Measurements from ENCODE around the gene LRRN4.

The LRRN4 gene

GRCh38 chr20:6029538-6029937 is 24.3 kb downstream of the LRRN4 start:
- no peak for DNase-seq

- DNase-seq = no peak
Observed at GRCh38 chr20:6028818-6029217, 25.0 kb downstream of the LRRN4 start.

DNA sequence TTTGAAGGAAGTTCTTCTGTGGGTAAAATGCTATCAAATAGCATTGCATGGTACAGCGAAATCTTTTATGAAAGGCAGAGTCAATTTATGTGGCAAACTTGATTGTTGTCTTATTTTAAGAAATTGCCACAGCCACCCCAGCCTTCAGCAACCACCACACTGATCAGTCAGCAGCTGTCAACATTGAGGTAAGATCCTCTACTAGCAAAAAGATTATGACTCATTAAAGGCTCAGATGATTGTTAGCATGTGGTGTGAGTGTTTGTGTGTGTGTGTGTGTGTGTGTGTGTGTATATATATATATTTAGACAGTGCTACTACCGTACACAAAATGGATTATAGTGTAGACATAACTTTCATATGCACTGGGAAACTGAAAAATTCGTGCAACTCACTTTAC is 27.8 kb downstream of the LRRN4 start:
- DNase-seq = no peak

- DNase-seq = no peak
Observed at GRCh38 chr20:6024768-6025167, 29.1 kb downstream of the LRRN4 start.

DNA sequence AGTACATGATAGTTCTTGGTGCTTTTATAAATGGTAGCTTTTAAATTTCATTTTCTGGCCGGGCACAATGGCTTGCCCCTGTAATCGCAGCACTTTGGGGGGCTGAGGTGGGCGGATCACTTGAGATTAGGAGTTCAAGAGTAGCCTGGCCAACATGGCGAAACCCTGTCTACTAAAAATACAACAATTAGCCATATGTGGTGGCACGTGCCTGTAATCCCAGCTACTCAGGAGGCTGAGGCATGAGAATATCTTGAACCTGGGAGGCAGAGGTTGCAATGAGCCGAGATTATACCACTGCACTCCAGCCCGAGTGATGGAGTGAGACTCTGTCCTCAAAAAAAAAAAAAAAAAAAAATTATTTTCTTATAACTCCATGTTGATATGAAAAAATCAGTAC is 36.0 kb downstream of the LRRN4 start:
- DNase-seq = no peak

GRCh38 chr20:6017467-6017866 is 36.4 kb downstream of the LRRN4 start:
- DNase-seq = no peak

- no peak for DNase-seq
Observed at GRCh38 chr20:6014957-6015356, 38.9 kb downstream of the LRRN4 start.

DNA sequence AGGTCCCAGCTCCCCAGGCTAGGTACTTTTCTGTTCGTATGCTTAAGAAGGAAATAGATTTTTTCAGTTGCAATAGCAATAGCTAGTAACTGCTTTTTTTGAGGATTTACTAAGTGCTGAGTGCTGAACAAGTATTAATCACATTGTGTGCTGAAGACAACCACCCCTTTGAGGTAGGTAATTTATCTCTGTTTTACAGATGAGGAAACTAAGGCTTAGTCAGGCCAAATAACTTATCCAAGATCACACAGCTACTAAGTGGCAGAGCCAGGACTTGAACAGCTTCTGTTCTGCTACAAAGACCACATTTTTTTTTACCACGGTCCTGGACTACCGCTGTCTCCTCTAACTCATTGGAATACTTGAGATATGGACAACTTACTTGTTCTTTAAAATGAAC is 39.8 kb downstream of the LRRN4 start:
- DNase-seq = no peak

DNA sequence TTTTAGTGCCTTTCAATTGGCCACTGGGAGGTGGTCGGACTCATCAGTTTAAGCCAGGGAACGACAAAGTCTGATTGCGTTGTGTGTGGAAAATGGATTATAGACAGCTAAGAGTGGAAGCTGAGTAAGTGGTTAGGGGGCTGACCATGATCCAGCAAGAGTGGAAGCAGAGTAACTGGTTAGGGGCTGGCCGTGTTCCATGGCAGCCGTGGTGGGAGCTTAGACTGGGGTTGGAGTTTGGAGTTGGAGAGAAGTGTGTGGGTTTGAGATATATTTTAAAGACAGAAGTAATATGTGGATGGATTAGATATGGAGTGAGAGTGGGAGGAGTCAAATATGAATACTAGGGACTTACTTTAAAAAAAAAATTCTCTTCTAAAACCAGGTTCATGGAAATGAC is 41.7 kb downstream of the LRRN4 start:
- DNase-seq = no peak

DNA sequence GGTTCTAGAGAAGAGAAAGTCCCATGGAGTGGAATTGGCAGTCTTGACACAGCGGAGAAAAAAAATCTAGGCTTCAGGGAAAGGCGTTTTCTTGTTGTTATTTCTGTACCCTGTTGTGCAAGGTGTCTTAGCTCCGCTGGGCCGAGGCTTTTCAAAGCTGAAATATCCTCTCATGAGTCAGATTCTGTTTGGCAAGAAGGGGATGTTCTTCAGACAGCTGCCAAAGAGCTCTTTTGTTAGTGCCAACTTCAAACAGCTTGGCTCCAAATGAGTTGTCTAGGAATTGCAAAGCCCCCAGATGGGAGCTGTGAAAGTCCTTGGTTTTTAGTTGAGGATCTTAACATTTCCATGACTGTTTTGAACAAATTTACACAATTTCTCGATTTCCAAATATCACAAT is 45.6 kb downstream of the LRRN4 start:
- DNase-seq = no peak

DNA sequence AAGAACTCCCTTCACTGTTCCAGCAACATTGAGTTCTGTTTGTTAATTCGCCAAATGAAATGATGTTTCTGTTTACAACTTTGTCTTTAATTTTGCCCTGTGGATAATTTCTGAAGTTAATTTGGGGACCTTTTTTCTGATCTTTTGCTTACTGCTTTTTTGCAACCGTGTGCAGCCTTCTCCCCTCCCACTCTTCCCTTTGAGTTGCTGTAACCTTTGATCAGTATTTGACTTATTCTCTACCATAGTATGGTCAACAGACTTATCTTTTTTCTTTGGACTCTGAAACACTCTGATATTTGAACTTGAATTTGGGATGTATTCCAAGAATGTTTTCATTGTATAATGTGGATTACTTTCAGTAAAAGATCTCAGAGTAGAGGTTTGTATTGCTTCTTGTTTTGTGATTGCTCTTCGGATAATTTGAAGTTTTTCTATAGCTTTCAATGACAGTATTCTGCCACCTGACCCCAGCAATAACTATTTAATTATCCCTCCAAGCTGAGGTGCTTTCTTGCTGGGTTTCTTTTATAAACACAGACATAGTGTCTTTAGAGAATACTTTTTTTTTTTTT is 46.2 kb downstream of the LRRN4 start:
- DNase-seq = no peak

DNA sequence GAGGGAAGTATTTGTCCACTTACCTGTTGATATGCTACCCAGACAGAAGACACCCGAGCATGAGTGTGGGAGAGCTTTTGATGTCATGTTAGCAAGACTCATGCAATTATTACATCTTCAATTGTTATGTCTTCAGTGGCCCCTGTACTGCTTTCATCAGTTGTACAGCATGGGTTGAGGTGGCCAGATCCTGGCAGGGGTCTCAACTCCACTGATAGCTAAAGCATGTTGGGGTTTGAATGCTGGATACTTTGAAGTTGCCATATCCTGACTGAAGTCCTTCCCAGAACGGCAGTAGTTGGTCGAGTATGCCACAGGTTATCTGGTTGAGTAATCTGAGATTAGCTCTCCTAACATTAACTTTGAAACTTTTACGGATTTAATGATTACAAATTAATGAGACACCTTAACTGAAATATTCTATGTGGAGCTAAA is 46.7 kb downstream of the LRRN4 start:
- no peak for DNase-seq

DNA sequence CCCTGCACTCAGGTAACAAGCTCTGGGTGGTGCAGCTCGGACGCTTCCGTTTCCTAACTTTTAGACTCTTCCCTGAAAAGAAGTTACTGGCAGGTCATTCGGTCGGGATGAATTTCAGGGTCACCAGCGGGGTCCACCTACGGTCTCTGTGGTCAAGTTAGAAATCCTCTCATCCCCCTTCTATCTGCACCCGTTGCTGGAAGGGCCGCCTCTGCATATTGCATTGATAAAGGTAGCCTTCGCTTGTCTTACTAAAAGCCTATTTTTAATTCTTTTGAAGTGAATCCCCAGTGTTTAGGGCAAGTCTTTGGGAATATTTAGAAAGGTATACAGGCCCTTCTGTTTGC is 47.3 kb downstream of the LRRN4 start:
- no peak for DNase-seq

GRCh38 chr20:6000871-6001270 is 53.0 kb downstream of the LRRN4 start:
- DNase-seq = no peak

GRCh38 chr20:5999783-6000182 is 54.1 kb downstream of the LRRN4 start:
- no peak for DNase-seq

- peak; percentile 17 for DNase-seq
Observed at GRCh38 chr20:5996765-5997164, 57.1 kb downstream of the LRRN4 start.

DNA sequence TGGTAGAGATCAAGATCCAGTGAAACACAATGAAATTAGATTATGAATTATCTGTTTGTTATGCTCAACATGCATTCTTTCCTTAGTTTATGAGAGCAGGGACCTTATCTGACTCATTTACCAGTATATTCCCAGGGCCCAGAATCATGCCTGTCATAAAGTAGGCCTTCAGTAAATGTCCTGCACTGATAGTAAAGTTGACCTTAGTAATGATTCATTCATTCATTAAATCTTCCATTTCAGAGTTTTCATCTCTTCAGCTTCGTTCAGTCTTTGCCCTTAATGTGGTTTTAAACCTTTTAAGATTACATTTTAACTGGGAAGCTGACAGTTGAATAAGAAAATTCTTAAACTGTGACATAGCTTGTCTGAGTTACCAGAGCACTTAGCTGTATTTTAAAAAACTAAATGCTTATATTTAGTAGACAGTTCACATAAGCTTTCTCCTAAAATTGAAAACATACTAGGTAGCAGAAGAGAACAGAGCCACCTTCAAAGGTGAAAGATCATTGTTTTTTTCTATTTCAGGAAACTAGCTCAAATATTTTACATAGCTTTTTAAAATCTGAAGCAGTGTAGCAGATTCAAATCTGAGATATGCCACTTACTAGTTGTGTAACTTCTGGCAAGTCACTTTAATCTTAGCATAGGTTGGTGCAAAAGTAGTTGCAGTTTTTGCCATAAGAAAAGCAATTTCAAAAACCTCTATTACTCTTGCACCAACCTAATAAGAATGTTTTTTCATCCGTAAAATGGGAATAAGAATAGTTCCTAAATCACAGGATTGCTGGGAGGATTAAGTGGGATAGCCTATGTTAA is 62.0 kb downstream of the LRRN4 start:
- no peak for DNase-seq

GRCh38 chr20:5990946-5991345 is 62.9 kb downstream of the LRRN4 start:
- no peak for DNase-seq

Measured in effector CD4-positive, alpha-beta T cell (primary cell).